Thoracic aorta (tissue), 2 donors: ENCODE results near the gene ZNF557. TPM values are rescaled to one million over a fixed set of nuclear protein-coding genes. Genes with fewer than 3 reads are reported as not detected.
"Not testable (repeated sequence)": the region's sequence is repeated elsewhere in the genome, so short reads cannot be mapped to it uniquely, and the experiment has no call there.

Experiments
- ATAC-seq: fragments of 150-250 bp; one replicate; pipeline ENCODE4 v1.8.0; 2017; ENCODE audit warnings: low read depth; ENCODE audit not compliant: insufficient number of reproducible peaks, low FRiP score
- DNase-seq: peaks from one replicate; pipeline ENCODE4 v3.0.0-alpha.2; 2020; ENCODE audit warnings: low spot score
- H3K27ac ChIP-seq, 2 donors: fragments of 200-600 bp; sonication (generic); 1 replicate in 1 of 2; 2 replicates in 1 of 2; pipeline ENCODE4 v1.5.1; 2016; ENCODE audit warnings: mild to moderate bottlenecking in 2 of 2, moderate library complexity in 2 of 2
- H3K27me3 ChIP-seq: fragments of 200-600 bp; sonication (generic); replicated peaks from 2 replicates; pipeline ENCODE4 v1.6.0; 2016; ENCODE audit warnings: mild to moderate bottlenecking; ENCODE audit not compliant: insufficient read depth
- H3K36me3 ChIP-seq: fragments of 200-600 bp; sonication (generic); one replicate; pipeline ENCODE4 v1.5.1; 2016
- H3K4me1 ChIP-seq, 2 donors: fragments of 200-600 bp; sonication (generic); 1 replicate in 1 of 2; 2 replicates in 1 of 2; pipeline versions ENCODE4 v1.5.1 to v1.6.0; 2016; ENCODE audit warnings: low read depth in 2 of 2, mild to moderate bottlenecking in 1 of 2; ENCODE audit not compliant: control insufficient read depth in 1 of 2
- H3K4me3 ChIP-seq: fragments of 200-600 bp; sonication (generic); 2 replicates; pipeline ENCODE4 v1.5.1; 2016; ENCODE audit warnings: mild to moderate bottlenecking
- H3K9me3 ChIP-seq: fragments of 200-600 bp; sonication (generic); 2 replicates; pipeline ENCODE4 v1.5.1; 2016
- CTCF ChIP-seq: fragments of 200-600 bp; sonication (generic); IDR thresholded peaks from one replicate; pipeline ENCODE4 v1.5.1; 2019; ENCODE audit warnings: antibody characterized with exemption
- total RNA-seq, 2 donors: library from RNA; depleted of rRNA; stranded (reverse); fragments of >200 nt; gene quantifications; one replicate each; pipeline versions ENCODE4 v1.1.0 to v1.2.3, GENCODE V29; 2016

The ZNF557 gene
- total RNA-seq, 2 donors from 2014 or later, result 8.3 to 12.1 TPM

GRCh38 chr19:7056371-7056770 is 13.1 kb upstream of the ZNF557 start:
- H3K9me3 ChIP-seq, H3K4me1 ChIP-seq, H3K36me3 ChIP-seq, ATAC-seq, DNase-seq, H3K4me3 ChIP-seq, H3K27me3 ChIP-seq, H3K27ac ChIP-seq: not testable (repeated sequence)

- not testable (repeated sequence) for H3K36me3 ChIP-seq, DNase-seq, H3K27me3 ChIP-seq, ATAC-seq, H3K27ac ChIP-seq, H3K9me3 ChIP-seq, H3K4me1 ChIP-seq, H3K4me3 ChIP-seq
Measured at GRCh38 chr19:7058576-7058975, 10.9 kb upstream of the ZNF557 start, which contains the start of gene MBD3L3. MBD3L3 (minus strand) TSS chr19:7058676; CDS start chr19:7058605, 71 bp downstream.

- not testable (repeated sequence) for H3K9me3 ChIP-seq, ATAC-seq
Measured at GRCh38 chr19:7059977-7060376, 9.5 kb upstream of the ZNF557 start.

GRCh38 chr19:7063339-7063738 is 6.2 kb upstream of the ZNF557 start:
- ATAC-seq, result no peak
- Histone ChIP-seq H3K27ac (no peak overlapping the region), H3K36me3 (no peaks in the 10 kb centered on the region), H3K27me3 (no peaks in the 10 kb centered on the region), H3K9me3 (no peaks in the 10 kb centered on the region), H3K4me1 (no peaks in the 10 kb centered on the region), H3K4me3 (no peak overlapping the region)
- no peak for TF ChIP-seq CTCF
- DNase-seq, result no peak

More at GRCh38 chr19:7059977-7060376, 9.5 kb upstream of the ZNF557 start:
- H3K36me3 ChIP-seq, H3K27ac ChIP-seq, DNase-seq, H3K4me3 ChIP-seq, H3K4me1 ChIP-seq, H3K27me3 ChIP-seq: not testable (repeated sequence)

- H3K36me3 ChIP-seq, result no peaks in the 10 kb centered on the region
- DNase-seq (no peak), ATAC-seq (no peak)
- H3K4me3 ChIP-seq, result no peak overlapping the region
- no peak overlapping the region for H3K27ac ChIP-seq
- no peaks in the 10 kb centered on the region for H3K27me3 ChIP-seq
- no peak for TF ChIP-seq CTCF
- no peaks in the 10 kb centered on the region for H3K4me1 ChIP-seq
- H3K9me3 ChIP-seq, result no peaks in the 10 kb centered on the region
Measured at GRCh38 chr19:7063764-7064418, 5.6 kb upstream of the ZNF557 start.

- not testable (repeated sequence) for H3K27me3 ChIP-seq, H3K9me3 ChIP-seq, H3K27ac ChIP-seq, H3K4me3 ChIP-seq, ATAC-seq, DNase-seq, H3K36me3 ChIP-seq
- H3K4me1 ChIP-seq, result peaks cover 4 to 11% of the 10 kb centered on the region in 2 donors
Measured at GRCh38 chr19:7067122-7067521, 2.4 kb upstream of the ZNF557 start.

- Histone ChIP-seq H3K27ac (no peak overlapping the region), H3K4me1 (peaks cover 4 to 11% of the 10 kb centered on the region in 2 donors), H3K27me3 (no peaks in the 10 kb centered on the region), H3K4me3 (no peak overlapping the region), H3K9me3 (no peaks in the 10 kb centered on the region), H3K36me3 (peaks cover 11% of the 10 kb centered on the region)
- DNase-seq (no peak), ATAC-seq (no peak)
- TF ChIP-seq CTCF, result no peak
Measured at GRCh38 chr19:7067716-7068115, 1.8 kb upstream of the ZNF557 start.
